Endothelial cell (in vitro differentiated cells): ENCODE results near the gene PCDHA7. TPM values are rescaled to one million over a fixed set of nuclear protein-coding genes. Genes with fewer than 3 reads are reported as not detected.
"Not testable (repeated sequence)": the region's sequence is repeated elsewhere in the genome, so short reads cannot be mapped to it uniquely, and the experiment has no call there.

Source experiments
- DNase-seq: peaks from one replicate; pipeline ENCODE4 v3.0.0; 2021; ENCODE audit warnings: low spot score
- H3K27ac Mint-ChIP-seq: one replicate; pipeline ENCODE4 v1.8.0; 2021; ENCODE audit warnings: mixed read lengths, inconsistent platforms; ENCODE audit not compliant: unreplicated experiment
- H3K27me3 Mint-ChIP-seq: one replicate; pipeline ENCODE4 v1.8.0; 2021; ENCODE audit warnings: mild to moderate bottlenecking, moderate library complexity, mixed read lengths, inconsistent platforms; ENCODE audit not compliant: unreplicated experiment
- H3K36me3 Mint-ChIP-seq: one replicate; pipeline ENCODE4 v1.8.0; 2021; ENCODE audit warnings: mild to moderate bottlenecking, low read depth, mixed read lengths, inconsistent platforms; ENCODE audit not compliant: unreplicated experiment
- H3K4me1 Mint-ChIP-seq: one replicate; pipeline ENCODE4 v1.8.0; 2021; ENCODE audit warnings: mild to moderate bottlenecking, mixed read lengths, inconsistent platforms; ENCODE audit not compliant: unreplicated experiment
- H3K4me3 Mint-ChIP-seq: one replicate; pipeline ENCODE4 v1.8.0; 2021; ENCODE audit warnings: mild to moderate bottlenecking, mixed read lengths, inconsistent platforms; ENCODE audit not compliant: unreplicated experiment
- H3K9me3 Mint-ChIP-seq: one replicate; pipeline ENCODE4 v1.8.0; 2021; ENCODE audit warnings: mixed read lengths, inconsistent platforms; ENCODE audit not compliant: unreplicated experiment
- CTCF ChIP-seq: fragments of 200-600 bp; sonication (generic); IDR thresholded peaks from one replicate; pipeline ENCODE4 v1.5.0; 2021; ENCODE audit warnings: antibody characterized with exemption; ENCODE audit not compliant: unreplicated experiment
- total RNA-seq: library from RNA; stranded (reverse); fragmentation: NEBNext Ultra II Directional; extraction: Animal tissue kit (Norgen Biotek cat#: 25700); gene quantifications from one replicate; pipeline ENCODE4 v1.2.1, GENCODE V29; 2021; ENCODE audit not compliant: unreplicated experiment

Gene PCDHA7
- total RNA-seq, 1 donor from 2014 or later, result 2.9 TPM

GRCh38 chr5:140868721-140869554 is 34.9 kb downstream of the PCDHA7 start, which contains the start of gene PCDHA11:
PCDHA11 (plus strand) TSS chr5:140868957; CDS start chr5:140869104, 147 bp downstream.
- Mint-ChIP-seq H3K4me3 (peak within 1 kb of the TSS; percentile 93), H3K9me3 (no peaks in the 10 kb centered on the region), H3K36me3 (peaks cover 11% of the 10 kb centered on the region), H3K27ac (peak within 1 kb of the TSS; percentile 40), H3K4me1 (peaks cover 12% of the 10 kb centered on the region), H3K27me3 (peaks cover 2% of the 10 kb centered on the region)
- DNase-seq, result peak; percentile 45
- TF ChIP-seq CTCF, result peak; percentile 41

- Mint-ChIP-seq H3K27me3 (peaks cover 2% of the 10 kb centered on the region), H3K27ac (peak overlapping the region; percentile 40), H3K9me3 (no peaks in the 10 kb centered on the region), H3K4me1 (peaks cover 12% of the 10 kb centered on the region), H3K4me3 (peak overlapping the region; percentile 93), H3K36me3 (peaks cover 11% of the 10 kb centered on the region)
- TF ChIP-seq CTCF, result no peak
- DNase-seq, result no peak
Measured at GRCh38 chr5:140869555-140869886, 35.5 kb downstream of the PCDHA7 start.

- no peaks in the 10 kb centered on the region for H3K9me3 Mint-ChIP-seq
- peaks cover 11% of the 10 kb centered on the region for H3K36me3 Mint-ChIP-seq
- no peak overlapping the region for H3K4me3 Mint-ChIP-seq
- peaks cover 12% of the 10 kb centered on the region for H3K4me1 Mint-ChIP-seq
- H3K27ac Mint-ChIP-seq, result no peak overlapping the region
- H3K27me3 Mint-ChIP-seq, result peaks cover 2% of the 10 kb centered on the region
- TF ChIP-seq CTCF, result no peak
- no peak for DNase-seq
Measured at GRCh38 chr5:140870221-140871201, 36.4 kb downstream of the PCDHA7 start.

GRCh38 chr5:140875085-140876065 is 41.3 kb downstream of the PCDHA7 start, which contains the start of gene PCDHA12:
PCDHA12 (plus strand) TSS chr5:140875308; CDS start chr5:140875473, 165 bp downstream.
- Mint-ChIP-seq H3K4me1 (peaks cover 3% of the 10 kb centered on the region), H3K27me3 (no peaks in the 10 kb centered on the region), H3K36me3 (peaks cover 4% of the 10 kb centered on the region), H3K9me3 (no peaks in the 10 kb centered on the region), H3K27ac (peak within 1 kb of the TSS; percentile 80), H3K4me3 (peak within 1 kb of the TSS; percentile 95)
- DNase-seq, result peak; percentile 33
- peak; percentile 59 for TF ChIP-seq CTCF

GRCh38 chr5:140876541-140877261 is 42.6 kb downstream of the PCDHA7 start:
- H3K4me1 Mint-ChIP-seq, H3K27me3 Mint-ChIP-seq, DNase-seq, H3K27ac Mint-ChIP-seq, H3K36me3 Mint-ChIP-seq, H3K9me3 Mint-ChIP-seq: not testable (repeated sequence)
- H3K4me3 Mint-ChIP-seq, result peak overlapping the region; percentile 95
